Stimulated activated CD8-positive, alpha-beta memory T cell treated with anti-CD3 and anti-CD28 coated beads, Interleukin-15, amount 100 ng/mL, for 1 hour (primary cell): ENCODE results near the gene SLC35B2.

Experiments used
- DNase-seq: peaks from one replicate; pipeline ENCODE4 v3.0.0-alpha.2; 2020; ENCODE audit warnings: low read depth

The SLC35B2 gene

GRCh38 chr6:44221961-44222335, 35.4 kb downstream of the SLC35B2 start:
- DNase-seq: no peak

GRCh38 chr6:44221291-44221960, 35.9 kb downstream of the SLC35B2 start:
- DNase-seq: peak; percentile 54

- DNase-seq: no peak
These were observed 36.4 kb downstream of the SLC35B2 start for GRCh38 chr6:44220913-44221290.

GRCh38 chr6:44219815-44220784, 37.2 kb downstream of the SLC35B2 start:
- DNase-seq: no peak

- DNase-seq: no peak
These were observed 38.1 kb downstream of the SLC35B2 start for GRCh38 chr6:44219053-44219814.

- DNase-seq: no peak
These were observed 39.8 kb downstream of the SLC35B2 start for GRCh38 chr6:44217332-44218143.

- no peak for DNase-seq
These were observed 40.5 kb downstream of the SLC35B2 start, which contains the start of gene MYMX for GRCh38 chr6:44216677-44217331. TSS of gene MYMX (plus strand) at chr6:44216926. CDS start at chr6:44217472, 546 bp downstream.

GRCh38 chr6:44214307-44214706, 43.0 kb downstream of the SLC35B2 start:
- DNase-seq: no peak

- DNase-seq: no peak
These were observed 46.0 kb downstream of the SLC35B2 start for GRCh38 chr6:44211284-44211683.

GRCh38 chr6:44207966-44208365, 49.4 kb downstream of the SLC35B2 start:
- DNase-seq: no peak
